Measurements from ENCODE around the gene ZFHX3. TPM values are rescaled to one million over a fixed set of nuclear protein-coding genes. Genes with fewer than 3 reads are reported as not detected.
A peak's percentile ranks its signal among the peaks of the same experiment; 100 is the strongest.

Gene ZFHX3
- total and polyA plus RNA-seq, 4 donors: 1.5 to 5.9 (median 3.0) TPM

GRCh38 chr16:72937916-72938794, 109.8 kb downstream of the ZFHX3 start:
- 84% methylated on average over 22 of the region's 22 CpGs for WGBS
- H3K27ac ChIP-seq (ENCODE audit: low read depth in 1 of 2, low read length in 2 of 2): peak overlapping the region; percentile 23 to 54

More at GRCh38 chr16:72937916-72938794, 109.8 kb downstream of the ZFHX3 start:
- Histone ChIP-seq H3K9ac (ENCODE audit: low read depth in 1 of 2, low read length in 2 of 2) (no peak overlapping the region), H3K36me3 (ENCODE audit: control insufficient read depth in 4 of 4, insufficient read depth in 3 of 4, low read depth in 1 of 4, low read length in 3 of 4) (peaks cover 0 to 2% (median 0%) of the 10 kb centered on the region in 4 donors), H3K27me3 (ENCODE audit: control insufficient read depth in 4 of 4, insufficient read depth in 4 of 4, low read length in 3 of 4) (no peaks in the 10 kb centered on the region), H3K9me3 (ENCODE audit: control insufficient read depth in 4 of 4, low read length in 3 of 4) (no peaks in the 10 kb centered on the region), H3K4me1 (ENCODE audit: control insufficient read depth in 4 of 4, insufficient read depth in 4 of 4, low read length in 3 of 4) (peaks cover 0 to 13% (median 6%) of the 10 kb centered on the region in 4 donors), H3K4me3 (ENCODE audit: low read depth in 1 of 3, low read length in 3 of 3) (no peak overlapping the region)
- no peak for TF ChIP-seq SP1 (IDR thresholded peaks at IDR 0.05)
- no peak for TF ChIP-seq ATF3 (IDR thresholded peaks at IDR 0.05)
- no peak for TF ChIP-seq REST (IDR thresholded peaks at IDR 0.05)
- TF ChIP-seq MAX (IDR thresholded peaks at IDR 0.05): no peak
- no peak for TF ChIP-seq CTCF (IDR thresholded peaks at IDR 0.05; ENCODE audit: low read depth, low read length, missing input control)
- DNase-seq (ENCODE audit: low spot score): no peak

Data from liver (tissue), 9 donors.